Measurements from ENCODE around the gene OR52M1. TPM values are rescaled to one million over a fixed set of nuclear protein-coding genes. Genes with fewer than 3 reads are reported as not detected.
"Not testable (repeated sequence)": the region's sequence is repeated elsewhere in the genome, so short reads cannot be mapped to it uniquely, and the experiment has no call there.

Gene OR52M1
- total and polyA plus RNA-seq, 2 experiments from 2014 or later: not detected

DNA sequence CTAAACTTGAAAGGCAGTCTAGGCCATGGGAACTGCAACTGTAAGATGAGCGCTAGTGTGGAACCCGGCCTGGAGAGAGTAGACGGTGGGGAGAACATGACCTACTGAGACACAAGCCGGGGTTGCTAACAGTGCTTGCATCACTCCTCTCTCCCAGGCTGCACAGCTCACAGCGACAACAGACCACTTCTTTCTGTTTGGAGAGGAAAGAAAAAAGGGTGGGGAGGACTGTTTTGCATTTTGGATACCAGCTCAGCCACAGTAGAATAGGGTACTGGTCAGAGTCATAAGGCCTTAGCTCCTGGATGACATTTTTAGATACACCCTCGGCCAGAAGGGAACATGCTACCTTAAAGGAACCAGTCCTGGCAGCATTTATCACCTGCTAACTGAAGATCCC lies 22.2 kb upstream of the OR52M1 start:
- in situ Hi-C loops (cut with MboI): no loop called here
- WGBS, 2 experiments (ENCODE audit: low coverage in 1 of 2, low lambda C conversion rate in 2 of 2, missing lambda C conversion rate in 2 of 2): 23 to 24% methylated on average over 6 of the region's 6 CpGs

DNA sequence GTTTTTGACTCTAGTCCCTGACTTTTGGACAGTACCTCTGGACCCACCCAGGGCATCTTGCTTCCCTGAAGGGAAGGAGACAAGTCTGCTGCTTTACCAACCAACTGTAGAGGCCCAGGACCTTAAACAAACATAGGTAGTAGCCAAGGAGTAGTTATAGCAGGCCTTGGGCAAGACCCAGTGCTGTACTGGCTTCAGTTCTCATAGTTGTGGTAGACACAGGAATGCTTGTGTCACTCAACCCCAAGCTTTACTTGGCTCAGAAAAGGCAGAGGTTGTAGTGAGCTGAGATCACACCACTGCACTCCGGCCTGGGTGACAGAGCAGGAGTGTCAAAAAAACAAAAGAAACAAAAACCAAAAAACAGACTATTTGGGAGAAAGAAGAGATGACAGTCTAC lies 21.3 kb upstream of the OR52M1 start:
- no peak overlapping the region for H3K27ac ChIP-seq
- H3K27me3 ChIP-seq (replicated peaks; ENCODE audit: insufficient read depth): no peaks in the 10 kb centered on the region; the same call in 1 of the 2 replicates
- H3K4me2 ChIP-seq (ENCODE audit: unreplicated experiment): no peak overlapping the region
- H4K20me1 ChIP-seq (ENCODE audit: insufficient read depth): no peaks in the 10 kb centered on the region
- no peaks in the 10 kb centered on the region for H3F3A ChIP-seq (ENCODE audit: insufficient read depth)
- 7 to 18% methylated on average over 1 of the region's 1 CpG for WGBS, 2 experiments (ENCODE audit: low coverage in 1 of 2, low lambda C conversion rate in 2 of 2, missing lambda C conversion rate in 2 of 2)
- no peak for TF ChIP-seq EZH2phosphoT487 (IDR thresholded peaks at IDR 0.05; ENCODE audit: insufficient read depth, low read depth)
- no peaks in the 10 kb centered on the region for H3K9me2 ChIP-seq (ENCODE audit: insufficient read depth)
- in situ Hi-C loops (cut with MboI): no loop called here
- no peaks in the 10 kb centered on the region for H3K36me3 ChIP-seq (ENCODE audit: low read depth)
- no peaks in the 10 kb centered on the region for H3K79me2 ChIP-seq (ENCODE audit: insufficient read depth)
- H3K9me3 ChIP-seq (ENCODE audit: low read depth): no peaks in the 10 kb centered on the region
- H3K4me3 ChIP-seq: no peak overlapping the region
- no peak overlapping the region for H3K9ac ChIP-seq
- DNase-seq: peak; percentile 15
- H2AFZ ChIP-seq: no peak overlapping the region
- H3K4me1 ChIP-seq (ENCODE audit: insufficient read depth): no peaks in the 10 kb centered on the region

More for the DNA sequence above, 22.2 kb upstream of the OR52M1 start:
- Histone ChIP-seq H2AFZ (no peak overlapping the region), H3K4me1 (ENCODE audit: insufficient read depth) (no peaks in the 10 kb centered on the region), H4K20me1 (ENCODE audit: insufficient read depth) (no peaks in the 10 kb centered on the region), H3F3A (ENCODE audit: insufficient read depth) (no peaks in the 10 kb centered on the region), H3K79me2 (ENCODE audit: insufficient read depth) (no peaks in the 10 kb centered on the region), H3K36me3 (ENCODE audit: low read depth) (no peaks in the 10 kb centered on the region), H3K9me2 (ENCODE audit: insufficient read depth) (no peaks in the 10 kb centered on the region), H3K9me3 (ENCODE audit: low read depth) (no peaks in the 10 kb centered on the region), H3K4me3 (no peak overlapping the region), H3K9ac (no peak overlapping the region), H3K27me3 (replicated peaks; ENCODE audit: insufficient read depth) (no peaks in the 10 kb centered on the region; the same call in 1 of the 2 replicates), H3K27ac (no peak overlapping the region), H3K4me2 (ENCODE audit: unreplicated experiment) (no peak overlapping the region)
- DNase-seq: no peak
- TF ChIP-seq EZH2 (IDR thresholded peaks at IDR 0.05; ENCODE audit: insufficient read depth, poor library complexity, severe bottlenecking): no peak
- no peak for TF ChIP-seq EZH2phosphoT487 (IDR thresholded peaks at IDR 0.05; ENCODE audit: insufficient read depth, low read depth)

DNA sequence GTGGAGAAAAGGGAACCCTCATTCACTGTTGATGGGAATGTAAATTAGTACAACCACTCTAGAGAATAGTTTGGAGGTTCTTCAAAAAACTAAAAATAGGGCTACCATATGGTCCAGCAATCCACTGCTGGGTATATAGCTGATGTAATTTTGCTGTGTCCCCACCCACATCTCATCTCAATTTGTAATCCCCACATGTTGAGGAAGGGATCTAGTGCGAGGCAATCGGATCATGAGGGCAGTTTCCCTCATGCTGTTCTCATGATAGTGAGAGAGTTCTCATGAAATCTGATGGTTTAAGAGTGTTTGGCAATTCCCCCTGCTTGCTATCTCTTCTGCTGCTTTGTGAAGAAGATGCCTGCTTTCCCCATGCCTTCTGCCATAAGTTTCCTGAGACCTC lies 17.1 kb upstream of the OR52M1 start:
- WGBS, 2 experiments (ENCODE audit: low coverage in 1 of 2, low lambda C conversion rate in 2 of 2, missing lambda C conversion rate in 2 of 2): 9 to 15% methylated on average over 2 of the region's 2 CpGs
- Histone ChIP-seq H3K27me3 (replicated peaks; ENCODE audit: insufficient read depth) (no peaks in the 10 kb centered on the region), H3K4me2 (ENCODE audit: unreplicated experiment) (no peak overlapping the region), H3K79me2 (ENCODE audit: insufficient read depth) (no peaks in the 10 kb centered on the region), H3K36me3 (ENCODE audit: low read depth) (no peaks in the 10 kb centered on the region), H3K9ac (no peak overlapping the region), H3K4me3 (no peak overlapping the region), H3K9me3 (ENCODE audit: low read depth) (no peaks in the 10 kb centered on the region), H3K9me2 (ENCODE audit: insufficient read depth) (no peaks in the 10 kb centered on the region), H2AFZ (no peak overlapping the region), H4K20me1 (ENCODE audit: insufficient read depth) (no peaks in the 10 kb centered on the region), H3K27ac (no peak overlapping the region), H3K4me1 (ENCODE audit: insufficient read depth) (no peaks in the 10 kb centered on the region), H3F3A (ENCODE audit: insufficient read depth) (no peaks in the 10 kb centered on the region)
- TF ChIP-seq EZH2phosphoT487 (IDR thresholded peaks at IDR 0.05; ENCODE audit: insufficient read depth, low read depth) (no peak), EZH2 (IDR thresholded peaks at IDR 0.05; ENCODE audit: insufficient read depth, poor library complexity, severe bottlenecking) (no peak)
- in situ Hi-C loops (cut with MboI): no loop called here
- DNase-seq: no peak

DNA sequence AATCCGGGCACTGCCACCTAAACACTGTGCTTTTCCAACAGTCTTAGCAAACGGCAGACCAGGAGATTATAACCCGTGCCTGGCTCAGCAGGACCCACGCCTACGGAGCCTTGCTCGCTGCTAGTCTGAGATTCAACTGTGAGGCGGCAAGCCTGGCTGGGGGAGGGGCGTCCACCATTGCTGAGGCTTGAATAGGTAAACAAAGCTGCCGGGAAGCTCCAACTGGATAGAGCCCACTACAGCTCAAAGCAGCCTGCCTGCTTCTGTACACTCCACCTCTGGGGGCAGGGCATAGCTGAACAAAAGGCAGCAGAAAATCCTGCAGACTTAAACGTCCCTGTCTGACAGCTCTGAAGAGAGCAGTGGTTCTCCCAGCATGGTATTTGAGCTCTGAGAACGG lies 13.3 kb upstream of the OR52M1 start:
- H3K9ac ChIP-seq; H3K9me2 ChIP-seq (ENCODE audit: insufficient read depth); H3K4me2 ChIP-seq (ENCODE audit: unreplicated experiment); H3K27ac ChIP-seq; H4K20me1 ChIP-seq (ENCODE audit: insufficient read depth); H3K9me3 ChIP-seq (ENCODE audit: low read depth); in situ Hi-C loops (cut with MboI); H3K79me2 ChIP-seq (ENCODE audit: insufficient read depth); H3K27me3 ChIP-seq (replicated peaks; ENCODE audit: insufficient read depth); H3K36me3 ChIP-seq (ENCODE audit: low read depth); H3F3A ChIP-seq (ENCODE audit: insufficient read depth); H3K4me1 ChIP-seq (ENCODE audit: insufficient read depth); DNase-seq; H2AFZ ChIP-seq; H3K4me3 ChIP-seq: not testable (repeated sequence)
- WGBS, 2 experiments (ENCODE audit: low coverage in 1 of 2, low lambda C conversion rate in 2 of 2, missing lambda C conversion rate in 2 of 2): 38 to 39% methylated on average over 11 of the region's 11 CpGs

DNA sequence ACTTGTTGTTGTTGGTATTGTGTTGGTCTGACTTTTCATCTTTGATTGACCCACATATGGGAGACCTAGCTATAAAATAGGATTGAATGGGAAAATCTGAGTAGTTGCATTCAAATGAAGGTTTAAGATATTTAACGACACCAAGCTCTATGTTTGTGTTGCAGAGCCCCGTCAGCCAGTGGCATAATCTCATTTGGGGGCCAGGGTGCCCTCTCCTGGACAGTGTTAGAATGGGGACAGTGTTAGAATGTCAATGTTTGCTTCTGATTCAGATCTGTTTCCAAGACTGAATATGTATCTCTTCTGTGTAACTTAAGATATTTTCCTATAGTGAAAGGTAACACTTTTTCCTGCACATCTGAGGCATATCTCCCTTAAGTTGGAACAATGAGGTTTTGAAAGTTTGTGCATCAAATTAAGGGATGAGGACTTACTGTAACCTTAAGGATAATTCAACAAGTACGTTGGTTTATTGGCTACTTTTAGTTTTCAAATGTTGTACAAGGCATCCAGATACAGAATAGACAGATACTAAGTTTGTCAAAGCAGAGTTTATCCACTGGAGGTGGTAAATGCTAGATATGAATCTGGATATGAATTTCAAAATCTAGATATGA lies 5.3 kb upstream of the OR52M1 start:
- no peaks in the 10 kb centered on the region for H3K4me1 ChIP-seq (ENCODE audit: insufficient read depth)
- peak; percentile 67 for DNase-seq
- no peak overlapping the region for H3K4me2 ChIP-seq (ENCODE audit: unreplicated experiment)
- H3K4me3 ChIP-seq: no peak overlapping the region
- WGBS, 2 experiments (ENCODE audit: low coverage in 1 of 2, low lambda C conversion rate in 2 of 2, missing lambda C conversion rate in 2 of 2): 20 to 26% methylated on average over 3 of the region's 3 CpGs
- no peak overlapping the region for H3K9ac ChIP-seq
- no peaks in the 10 kb centered on the region for H3K9me2 ChIP-seq (ENCODE audit: insufficient read depth)
- TF ChIP-seq EZH2 (IDR thresholded peaks at IDR 0.05; ENCODE audit: insufficient read depth, poor library complexity, severe bottlenecking) (no peak), EZH2phosphoT487 (IDR thresholded peaks at IDR 0.05; ENCODE audit: insufficient read depth, low read depth) (no peak)
- H3K79me2 ChIP-seq (ENCODE audit: insufficient read depth): no peaks in the 10 kb centered on the region
- no peak overlapping the region for H3K27ac ChIP-seq
- H2AFZ ChIP-seq: no peak overlapping the region
- no peaks in the 10 kb centered on the region; the same call in 1 of the 2 replicates for H3K27me3 ChIP-seq (replicated peaks; ENCODE audit: insufficient read depth)
- H3K36me3 ChIP-seq (ENCODE audit: low read depth): no peaks in the 10 kb centered on the region
- H3K9me3 ChIP-seq (ENCODE audit: low read depth): no peaks in the 10 kb centered on the region
- H4K20me1 ChIP-seq (ENCODE audit: insufficient read depth): no peaks in the 10 kb centered on the region
- no peaks in the 10 kb centered on the region for H3F3A ChIP-seq (ENCODE audit: insufficient read depth)
- in situ Hi-C loops (cut with MboI): no loop called here
